ENCODE data around the gene OR10G8.
"Not testable (repeated sequence)": the region's sequence is repeated elsewhere in the genome, so short reads cannot be mapped to it uniquely, and the experiment has no call there.

Gene OR10G8, protein sequence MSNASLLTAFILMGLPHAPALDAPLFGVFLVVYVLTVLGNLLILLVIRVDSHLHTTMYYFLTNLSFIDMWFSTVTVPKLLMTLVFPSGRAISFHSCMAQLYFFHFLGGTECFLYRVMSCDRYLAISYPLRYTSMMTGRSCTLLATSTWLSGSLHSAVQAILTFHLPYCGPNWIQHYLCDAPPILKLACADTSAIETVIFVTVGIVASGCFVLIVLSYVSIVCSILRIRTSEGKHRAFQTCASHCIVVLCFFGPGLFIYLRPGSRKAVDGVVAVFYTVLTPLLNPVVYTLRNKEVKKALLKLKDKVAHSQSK

GRCh38 chr11:124026498-124026897, at the start of gene OR10G8:
TSS of gene OR10G8 (plus strand) at chr11:124026798. CDS start at chr11:124029623, 2,825 bp downstream.
- no peak for DNase-seq (ENCODE audit: low spot score)

DNA sequence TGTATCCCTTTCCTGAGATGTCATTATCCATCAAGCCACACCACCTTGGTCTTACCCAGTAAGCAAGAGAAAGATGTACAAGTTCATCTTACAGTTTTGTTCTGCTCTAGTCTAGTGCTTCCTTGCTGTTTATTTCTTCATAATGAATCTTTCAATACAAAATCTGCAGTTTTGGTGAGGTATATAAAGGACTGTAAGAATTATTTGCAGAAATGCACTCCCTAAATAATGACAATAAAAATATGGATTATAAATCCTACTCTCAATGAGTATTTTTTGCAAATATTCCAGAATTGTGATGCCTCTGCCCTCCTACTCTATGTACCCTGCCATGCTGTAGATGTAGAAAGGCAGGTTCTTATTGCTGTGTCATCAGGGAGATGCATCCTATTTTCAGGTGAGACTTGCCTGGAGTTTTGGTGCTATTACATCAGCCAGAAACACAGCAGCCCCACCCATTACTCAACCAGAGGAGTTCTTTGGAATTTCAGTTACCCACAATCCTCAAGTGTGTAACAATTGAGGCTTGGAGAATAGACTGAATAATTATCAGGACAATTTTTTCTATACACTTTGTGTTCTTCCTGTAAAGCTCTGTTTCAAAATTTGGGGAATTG, 48.8 kb upstream of the OR10G8 start, which contains the start of gene OR10S1:
Gene OR10S1 (minus strand): TSS at position 51 of the 617 bp plus-strand sequence. CDS start 117 bp downstream, outside the sequence.
- no peak for DNase-seq (ENCODE audit: low spot score)

DNA sequence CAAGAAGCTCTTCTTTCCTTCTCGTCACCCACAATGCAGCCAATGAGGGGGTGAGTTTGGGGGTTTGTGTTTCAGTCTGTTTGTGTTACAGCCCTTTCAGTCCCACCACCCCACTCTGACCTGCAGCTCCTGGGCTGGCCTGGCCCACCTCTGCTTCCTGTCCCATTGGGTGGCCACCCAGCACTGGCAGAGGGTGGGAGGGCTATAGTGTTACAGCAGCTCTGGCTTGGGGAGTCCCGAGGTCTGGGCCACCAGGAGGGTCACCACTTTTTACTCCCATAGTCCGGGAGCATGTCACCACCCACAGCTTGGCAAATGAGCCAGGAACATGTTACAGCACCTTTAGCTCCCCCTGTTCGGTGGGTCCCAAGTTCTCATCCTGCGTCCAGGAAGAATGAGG, 47.3 kb upstream of the OR10G8 start:
- no peak for DNase-seq (ENCODE audit: low spot score)

GRCh38 chr11:123995119-123995518, 31.5 kb upstream of the OR10G8 start, which contains the start of gene OR10G6:
TSS of gene OR10G6 (minus strand) at chr11:123995161. CDS start at chr11:123995161, 0 bp downstream.
- DNase-seq (ENCODE audit: low spot score), result no peak

- DNase-seq (ENCODE audit: low spot score), result no peak
Observed at GRCh38 chr11:124012697-124013096, 13.9 kb upstream of the OR10G8 start, which contains the start of gene OR10G4. TSS of gene OR10G4 (plus strand) at chr11:124012997. CDS start at chr11:124015575, 2,578 bp downstream.

- not testable (repeated sequence) for DNase-seq (ENCODE audit: low spot score)
Observed at GRCh38 chr11:124015837-124016236, 10.8 kb upstream of the OR10G8 start.

DNA sequence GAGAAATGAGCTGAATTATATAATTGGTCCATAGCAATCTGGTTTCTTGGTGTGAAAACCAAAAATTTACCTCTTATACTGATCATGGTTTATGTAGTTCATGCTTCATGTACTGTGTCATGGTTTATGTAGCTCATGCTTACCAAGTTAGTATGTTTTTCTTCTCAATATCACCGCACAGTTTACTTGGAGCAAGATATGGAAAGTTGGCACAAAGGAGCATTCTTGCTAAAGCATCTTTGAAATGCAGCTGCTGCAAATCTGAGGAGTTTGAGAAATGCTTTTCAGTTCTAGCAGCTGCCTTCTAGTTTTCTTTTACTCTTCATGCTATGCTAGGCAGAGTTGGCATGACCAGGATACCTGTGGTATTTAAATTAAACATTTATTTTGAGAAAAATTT, 10.1 kb downstream of the OR10G8 start:
- DNase-seq (ENCODE audit: low spot score), result no peak

DNA sequence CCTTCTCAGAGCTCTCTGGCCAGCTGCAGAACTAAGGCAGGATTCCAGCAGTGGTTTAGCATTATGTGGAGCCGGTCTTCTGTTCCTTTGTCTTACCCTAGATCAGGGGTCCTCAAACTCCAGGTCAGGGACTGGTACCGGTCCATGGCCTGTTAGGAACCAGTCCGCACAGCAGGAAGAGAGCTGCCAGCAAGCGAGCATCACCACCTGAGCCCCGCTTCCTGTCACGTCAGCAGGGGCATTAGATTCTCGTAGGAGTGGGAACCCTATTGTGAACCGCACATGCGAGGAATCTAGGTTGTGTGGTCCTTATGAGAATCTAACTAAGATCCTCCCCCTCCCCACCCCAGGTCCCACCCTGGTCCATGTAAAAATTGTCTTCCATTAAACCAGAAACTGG, 13.0 kb downstream of the OR10G8 start:
- DNase-seq (ENCODE audit: low spot score), result no peak

GRCh38 chr11:124041254-124041653, 14.7 kb downstream of the OR10G8 start, which contains the start of gene OR10G7:
TSS of gene OR10G7 (minus strand) at chr11:124041325. CDS start at chr11:124039001, 2,324 bp downstream.
- DNase-seq (ENCODE audit: low spot score), result no peak

- no peak for DNase-seq (ENCODE audit: low spot score)
Observed at GRCh38 chr11:124043420-124043819, 16.8 kb downstream of the OR10G8 start.

DNA sequence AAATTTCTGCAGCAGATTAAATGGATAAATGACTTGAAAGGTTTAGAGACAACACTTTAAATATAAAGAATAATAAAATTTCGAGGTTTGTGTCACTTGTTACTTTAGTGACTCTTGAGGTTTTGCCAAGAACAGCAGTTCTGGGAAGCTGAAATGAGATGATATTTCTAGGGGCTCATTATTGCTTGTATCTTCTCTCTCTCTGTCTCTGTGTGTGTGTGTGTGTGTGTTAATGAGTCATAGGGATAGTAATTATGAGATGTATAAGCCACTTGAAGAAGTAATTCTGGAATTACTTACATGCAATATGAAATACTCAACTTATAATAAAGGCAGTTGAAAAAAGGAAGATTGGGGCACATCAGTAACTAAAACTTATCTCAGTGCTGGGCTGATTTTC, 24.1 kb downstream of the OR10G8 start:
- no peak for DNase-seq (ENCODE audit: low spot score)

- no peak for DNase-seq (ENCODE audit: low spot score)
Observed at GRCh38 chr11:124052966-124053365, 26.4 kb downstream of the OR10G8 start.

GRCh38 chr11:124068601-124069110, 42.1 kb downstream of the OR10G8 start:
- DNase-seq (ENCODE audit: low spot score), result no peak

GRCh38 chr11:124069429-124070401, 43.1 kb downstream of the OR10G8 start:
- peak; percentile 56 for DNase-seq (ENCODE audit: low spot score)

DNA sequence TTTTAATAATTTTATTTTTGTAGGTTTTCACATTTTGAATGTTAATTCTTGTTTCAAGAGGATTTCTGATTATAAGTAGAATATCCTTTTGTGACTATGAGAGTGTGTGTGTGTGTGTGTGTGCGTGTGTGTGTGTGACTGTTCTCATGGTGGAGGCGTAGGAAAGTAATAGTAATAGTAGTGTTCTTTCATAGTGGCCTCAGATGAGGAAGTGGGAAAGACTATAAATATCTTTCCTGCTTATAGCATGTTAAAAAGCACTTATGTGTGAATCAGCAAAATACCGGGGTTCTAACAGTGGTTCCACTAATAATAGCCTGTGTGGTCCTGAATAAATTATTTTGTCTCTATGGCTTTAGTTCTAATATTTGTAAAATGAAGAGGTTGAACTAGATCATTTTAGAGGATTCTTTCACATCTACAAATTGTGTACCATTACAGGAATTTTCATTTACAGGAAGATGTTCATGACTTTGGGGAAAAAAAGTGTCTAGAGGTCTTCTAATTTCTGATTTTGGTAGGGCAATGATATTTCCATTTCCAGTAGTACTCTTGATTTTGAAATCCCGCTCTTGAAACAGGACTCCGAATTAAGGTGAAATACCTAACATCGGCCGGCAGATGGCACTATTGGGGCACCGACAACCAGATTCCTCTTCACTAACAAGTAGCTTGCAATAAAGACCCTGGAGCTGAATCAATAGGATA, 44.5 kb downstream of the OR10G8 start:
- DNase-seq (ENCODE audit: low spot score), result peak; percentile 82

DNA sequence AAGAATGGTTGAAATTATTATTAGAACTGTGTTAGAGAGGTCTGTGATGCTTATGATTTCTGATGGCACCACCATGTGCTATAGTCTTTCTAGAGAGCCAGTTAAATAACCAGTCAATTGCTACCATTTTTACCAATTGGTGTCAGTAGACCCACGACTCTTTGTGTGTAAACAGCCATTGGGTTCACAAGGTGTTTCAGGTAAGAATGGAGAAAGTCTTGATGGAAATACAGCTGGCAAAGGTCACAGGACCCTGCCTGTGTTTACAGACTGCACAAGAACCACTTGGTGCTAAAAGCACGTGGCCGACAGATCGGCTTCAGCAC, 45.0 kb downstream of the OR10G8 start:
- DNase-seq (ENCODE audit: low spot score), result no peak

DNA sequence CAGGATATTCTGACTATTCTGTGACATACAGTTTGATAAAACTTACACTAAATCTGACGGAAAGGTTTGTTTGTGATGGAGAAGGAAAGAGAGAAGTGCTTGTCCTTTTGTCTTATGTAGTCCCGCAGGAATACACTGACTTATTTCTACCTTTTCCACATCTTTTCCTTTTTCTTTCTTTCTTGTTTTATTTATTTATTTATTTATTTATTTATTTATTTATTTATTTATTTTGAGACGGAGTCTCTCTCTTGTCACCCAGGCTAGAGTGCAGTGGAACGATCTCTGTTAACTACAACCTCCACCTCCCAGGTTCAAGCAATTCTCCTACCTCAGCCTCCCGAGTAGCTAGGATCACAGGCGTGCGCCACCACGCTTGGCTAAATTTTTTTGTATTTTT, 45.5 kb downstream of the OR10G8 start:
- no peak for DNase-seq (ENCODE audit: low spot score)

DNA sequence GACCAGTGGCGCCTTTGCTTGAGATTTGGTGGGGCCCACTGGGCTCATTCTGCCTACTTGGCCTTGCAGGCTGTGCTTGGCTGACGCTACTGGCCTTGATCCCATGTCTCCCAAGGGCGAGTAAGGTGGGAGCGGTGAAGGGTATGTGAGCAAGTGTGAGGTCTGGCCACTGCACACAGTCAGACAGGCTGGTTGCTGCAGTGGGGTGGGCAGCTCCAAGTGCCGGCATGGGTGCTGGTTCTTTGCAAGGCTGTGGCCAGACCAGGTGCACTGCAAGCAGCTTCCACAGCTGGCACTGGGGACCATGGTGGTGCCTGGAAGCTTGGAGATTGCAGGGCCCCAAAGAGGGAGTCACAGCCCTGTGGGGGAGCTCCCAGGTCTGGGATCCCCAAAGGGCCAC, 48.0 kb downstream of the OR10G8 start:
- no peak for DNase-seq (ENCODE audit: low spot score)

- DNase-seq (ENCODE audit: low spot score), result no peak
Observed at GRCh38 chr11:124075492-124075840, 48.9 kb downstream of the OR10G8 start.

DNA sequence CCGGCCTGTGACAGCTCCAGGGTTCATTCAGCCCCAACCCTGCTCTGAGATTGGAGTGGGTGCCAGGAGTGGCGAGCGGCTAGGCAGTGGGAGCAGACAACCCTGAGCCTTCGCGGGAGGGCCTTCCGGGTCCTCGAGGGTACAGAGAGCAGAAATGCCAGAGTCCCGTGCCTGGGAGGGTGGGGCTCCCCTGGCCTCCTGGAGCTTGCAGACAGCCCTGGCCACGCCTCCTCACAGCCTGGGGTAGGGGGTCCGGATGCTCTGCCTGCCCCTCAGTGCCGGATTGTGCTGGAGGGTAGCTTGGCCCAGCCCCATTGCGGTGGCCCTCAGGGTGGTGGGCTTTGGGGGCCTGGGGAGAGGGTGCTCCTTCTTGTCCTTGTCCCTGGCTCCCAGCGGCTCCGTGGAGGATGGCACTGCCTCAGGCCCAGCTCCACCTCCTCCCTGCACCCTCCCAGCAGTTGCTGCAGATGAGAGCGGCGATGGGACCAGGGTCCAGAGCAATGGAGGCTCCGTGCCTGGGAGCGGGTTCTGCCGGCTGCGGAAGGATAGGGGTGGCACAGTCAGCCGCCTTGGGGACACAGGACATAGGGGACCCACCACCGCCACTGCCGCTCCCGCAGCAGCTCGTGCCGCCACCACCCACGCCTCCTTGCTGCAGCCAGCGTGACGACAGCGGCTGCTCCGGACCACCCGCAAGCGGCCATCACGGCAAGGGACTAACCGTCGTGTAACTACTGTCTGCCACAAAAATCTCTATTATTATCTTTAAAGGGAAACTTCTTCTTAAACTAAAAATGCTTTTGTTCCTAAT, 49.4 kb downstream of the OR10G8 start:
- DNase-seq (ENCODE audit: low spot score), result peak; percentile 39

- DNase-seq (ENCODE audit: low spot score), result no peak
Observed at GRCh38 chr11:124077266-124077665, 50.7 kb downstream of the OR10G8 start.
